Gastrocnemius medialis (tissue), 4 donors: ENCODE data around the gene PARS2.

Source experiments
- POLR2A ChIP-seq, 2 donors: fragments of 450-650 bp; IDR thresholded peaks; one replicate each; pipeline ENCODE4 v1.6.1; 2017; ENCODE audit warnings: antibody characterized with exemption in 2 of 2, mild to moderate bottlenecking in 2 of 2, moderate library complexity in 2 of 2
- TF ChIP-seq, protein P1 (sequence below), 5 experiments: fragments of 450-650 bp in 3 of 5; fragments of 200-600 bp in 2 of 5; sonication (generic) in 2 of 5; IDR thresholded peaks in 4 of 5; conservative IDR thresholded peaks in 1 of 5; 1 replicate in 4 of 5; 2 replicates in 1 of 5; pipeline ENCODE4 v1.5.1; 2016 to 2019; ENCODE audit warnings: antibody characterized with exemption in 5 of 5, mild to moderate bottlenecking in 3 of 5, moderate library complexity in 3 of 5

DNA sequence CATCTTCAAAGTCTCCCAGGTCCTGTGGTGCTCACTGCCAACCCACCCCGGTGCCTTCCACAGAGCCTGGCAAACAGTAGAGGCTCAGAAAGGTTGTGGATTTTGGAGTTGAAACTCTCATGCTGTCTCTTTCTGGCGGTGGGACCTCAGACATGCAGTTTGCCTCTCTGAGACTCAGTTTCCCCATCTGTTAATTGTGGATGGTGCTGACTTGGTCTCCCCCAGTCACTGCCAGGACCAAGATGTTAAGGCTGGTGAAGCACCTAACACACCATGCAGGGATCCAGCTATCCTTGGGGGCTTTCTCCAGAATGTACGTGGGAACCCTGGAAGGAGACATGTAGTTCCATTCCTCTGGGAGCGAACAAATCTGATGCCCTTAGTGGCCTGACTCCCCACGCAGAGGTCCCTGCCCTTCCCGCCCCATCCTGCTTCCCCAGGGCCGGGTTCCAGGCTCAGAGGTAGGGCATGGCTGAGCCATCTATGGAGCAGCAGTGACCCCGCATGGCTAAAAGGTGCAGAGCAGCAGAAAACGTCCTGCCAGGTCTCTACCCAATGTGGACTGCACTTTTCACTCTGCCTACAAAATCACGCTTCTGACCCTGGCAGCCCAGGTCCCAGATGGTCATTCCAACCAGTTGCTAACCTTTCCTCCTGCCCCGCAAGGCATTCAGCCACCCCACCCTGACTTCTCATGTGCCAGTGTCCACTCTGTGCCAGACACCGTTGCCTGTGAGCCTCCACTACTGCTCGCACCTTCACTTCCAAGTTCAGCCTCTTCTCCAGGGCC is 46.0 kb upstream of the PARS2 start:
- TF ChIP-seq, protein P1, sequence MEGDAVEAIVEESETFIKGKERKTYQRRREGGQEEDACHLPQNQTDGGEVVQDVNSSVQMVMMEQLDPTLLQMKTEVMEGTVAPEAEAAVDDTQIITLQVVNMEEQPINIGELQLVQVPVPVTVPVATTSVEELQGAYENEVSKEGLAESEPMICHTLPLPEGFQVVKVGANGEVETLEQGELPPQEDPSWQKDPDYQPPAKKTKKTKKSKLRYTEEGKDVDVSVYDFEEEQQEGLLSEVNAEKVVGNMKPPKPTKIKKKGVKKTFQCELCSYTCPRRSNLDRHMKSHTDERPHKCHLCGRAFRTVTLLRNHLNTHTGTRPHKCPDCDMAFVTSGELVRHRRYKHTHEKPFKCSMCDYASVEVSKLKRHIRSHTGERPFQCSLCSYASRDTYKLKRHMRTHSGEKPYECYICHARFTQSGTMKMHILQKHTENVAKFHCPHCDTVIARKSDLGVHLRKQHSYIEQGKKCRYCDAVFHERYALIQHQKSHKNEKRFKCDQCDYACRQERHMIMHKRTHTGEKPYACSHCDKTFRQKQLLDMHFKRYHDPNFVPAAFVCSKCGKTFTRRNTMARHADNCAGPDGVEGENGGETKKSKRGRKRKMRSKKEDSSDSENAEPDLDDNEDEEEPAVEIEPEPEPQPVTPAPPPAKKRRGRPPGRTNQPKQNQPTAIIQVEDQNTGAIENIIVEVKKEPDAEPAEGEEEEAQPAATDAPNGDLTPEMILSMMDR (IDR thresholded peaks at IDR 0.05 in 4 of 5, conservative IDR thresholded peaks at IDR 0.05 in 1 of 5) = peak; percentile 59 to 80 (median 73)
- TF ChIP-seq POLR2A (IDR thresholded peaks at IDR 0.05) = no peak
